Hematopoietic multipotent progenitor cell treated with erythropoietin and hydrocortisone succinate and interleukin-3 and kit ligand, for 8 days (in vitro differentiated cells): ENCODE data around the gene RIPPLY3.

Experiments used
- DNase-seq: peaks from one replicate; pipeline ENCODE4 v3.0.0-alpha.2; 2015

Gene RIPPLY3

DNA sequence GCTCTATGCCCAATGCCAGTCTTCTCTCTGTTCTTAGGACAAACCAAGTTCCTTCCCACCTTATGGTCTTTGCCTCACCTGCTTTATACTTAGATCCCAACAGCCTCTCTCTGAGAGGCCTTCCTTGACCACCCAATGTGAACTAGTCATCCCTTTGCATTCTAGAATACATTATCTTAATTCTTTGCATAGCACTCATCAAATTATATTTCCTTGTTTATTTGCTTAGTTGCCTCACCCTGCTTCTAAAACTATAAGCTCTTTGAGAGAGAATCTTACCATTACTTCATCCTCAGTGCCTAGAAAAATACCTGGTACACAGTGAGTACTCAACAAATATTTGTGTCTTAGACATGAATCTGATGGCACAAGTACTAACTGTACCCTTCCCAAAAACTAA is 58.3 kb downstream of the RIPPLY3 start:
- DNase-seq, result no peak

DNA sequence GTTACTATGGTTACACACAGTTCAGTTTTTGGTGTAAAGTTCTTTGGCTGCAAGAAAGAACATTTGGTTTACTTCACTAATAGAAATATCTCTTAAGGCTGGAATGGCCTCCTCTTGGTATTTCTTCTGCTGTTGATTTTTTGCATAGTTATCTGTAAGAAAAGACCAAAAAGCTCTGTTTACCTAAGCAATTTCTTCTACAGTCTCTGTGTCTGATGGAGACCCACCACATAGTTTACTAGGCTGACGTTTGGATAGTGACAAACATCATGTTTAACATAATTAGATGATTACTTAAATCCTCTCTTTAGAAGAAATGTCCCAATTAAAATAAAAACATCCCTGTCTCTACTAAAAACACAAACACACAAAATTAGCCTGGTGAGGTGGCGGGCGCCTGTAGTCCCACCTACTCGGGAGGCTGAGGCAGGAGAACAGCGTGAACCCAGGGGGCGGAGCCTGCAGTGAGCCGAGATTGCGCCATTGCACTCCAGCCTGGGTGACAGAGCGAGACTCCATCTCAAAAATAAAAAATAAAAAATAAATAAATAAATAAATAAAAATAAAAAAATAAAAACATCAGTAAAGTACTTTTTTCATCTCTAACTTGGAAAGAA is 59.2 kb downstream of the RIPPLY3 start:
- no peak for DNase-seq
